Superior temporal gyrus (tissue), 1 donor: ENCODE measurements around the gene DCXR.

Experiments
- DNase-seq: peaks from one replicate; pipeline ENCODE4 v3.0.0-alpha.2; 2016; ENCODE audit errors: extremely low spot score

DCXR gene

DNA sequence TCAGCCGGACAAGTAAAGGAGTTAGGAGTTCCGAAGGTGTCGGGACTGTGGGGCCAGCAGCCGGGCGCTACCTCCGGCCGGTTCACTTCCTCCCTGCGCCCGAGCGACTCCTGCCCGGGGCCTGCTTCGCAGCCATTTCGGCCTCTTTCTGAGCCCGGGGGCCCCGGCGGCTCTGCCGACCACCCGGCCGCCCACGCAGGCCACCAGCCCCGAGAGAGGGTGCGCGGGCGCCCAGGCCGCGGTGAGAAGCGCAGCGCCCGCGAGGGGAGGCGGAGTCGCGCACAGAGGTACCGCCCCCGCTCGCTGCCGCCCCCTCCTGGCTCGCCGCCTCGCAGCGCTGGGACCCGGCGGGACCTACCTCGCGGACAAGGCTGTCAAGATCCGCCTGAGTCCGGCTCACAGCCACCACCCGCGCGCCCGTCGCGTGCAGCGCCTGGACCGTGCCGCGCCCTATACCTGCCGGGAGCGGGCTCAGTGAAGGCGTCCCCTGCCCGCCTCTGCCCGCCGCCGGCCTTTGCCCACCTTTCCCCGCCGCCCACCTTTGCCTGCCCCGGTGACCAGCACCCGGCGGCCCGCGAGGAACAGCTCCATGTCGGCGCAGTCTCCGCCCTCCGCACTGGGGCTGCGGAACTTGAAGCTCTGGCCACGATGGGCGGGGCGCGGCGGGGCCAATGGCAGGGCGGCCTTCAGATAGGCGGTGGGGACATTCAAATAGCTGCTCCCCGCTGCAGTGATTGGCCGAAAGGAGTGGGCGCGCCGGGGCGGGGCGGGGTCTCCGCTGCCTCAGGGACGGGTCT lies at the start of gene DCXR:
TSS of gene DCXR (minus strand) at position 606 of the 797 bp plus-strand sequence. CDS start at position 591, 15 bp downstream.
- DNase-seq = peak; percentile 95

GRCh38 chr17:82085931-82086764 lies 48.7 kb upstream of the DCXR start:
- no peak for DNase-seq

GRCh38 chr17:82085031-82085861 lies 47.7 kb upstream of the DCXR start:
- no peak for DNase-seq

DNA sequence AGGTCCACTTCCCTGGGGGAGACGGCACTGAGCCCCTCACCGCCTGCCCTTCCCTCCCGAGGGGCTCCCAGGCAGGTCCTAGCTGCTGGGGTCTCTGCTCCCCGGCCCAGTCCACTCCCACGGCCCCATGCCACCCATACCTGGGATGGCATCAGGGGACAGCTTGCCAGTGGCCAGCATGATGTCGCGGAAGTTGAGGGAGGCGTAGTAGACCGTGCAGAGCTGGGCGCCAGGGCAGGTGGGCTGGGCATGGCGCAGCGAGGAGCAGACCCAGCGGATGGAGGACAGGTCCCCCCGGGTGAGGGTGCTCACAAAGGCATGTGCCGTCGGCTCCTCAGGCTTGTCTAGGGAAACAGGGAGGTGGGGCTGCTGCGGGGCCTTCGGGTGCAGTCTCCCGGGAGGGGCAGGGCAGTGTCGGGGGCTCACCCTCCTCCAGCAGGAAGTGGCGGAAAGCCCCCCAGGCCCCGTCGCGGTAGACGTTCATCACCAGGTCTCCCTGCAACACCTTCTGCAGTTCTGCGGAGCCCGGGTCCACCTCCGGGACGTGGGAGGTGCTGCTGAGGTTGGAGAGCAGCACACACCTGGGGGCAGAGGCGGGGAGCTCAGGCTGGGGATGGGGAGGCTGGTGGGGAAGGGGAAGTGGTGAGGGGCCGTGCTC lies 47.0 kb upstream of the DCXR start:
- DNase-seq = no peak

GRCh38 chr17:82083533-82084359 lies 46.2 kb upstream of the DCXR start:
- no peak for DNase-seq

DNA sequence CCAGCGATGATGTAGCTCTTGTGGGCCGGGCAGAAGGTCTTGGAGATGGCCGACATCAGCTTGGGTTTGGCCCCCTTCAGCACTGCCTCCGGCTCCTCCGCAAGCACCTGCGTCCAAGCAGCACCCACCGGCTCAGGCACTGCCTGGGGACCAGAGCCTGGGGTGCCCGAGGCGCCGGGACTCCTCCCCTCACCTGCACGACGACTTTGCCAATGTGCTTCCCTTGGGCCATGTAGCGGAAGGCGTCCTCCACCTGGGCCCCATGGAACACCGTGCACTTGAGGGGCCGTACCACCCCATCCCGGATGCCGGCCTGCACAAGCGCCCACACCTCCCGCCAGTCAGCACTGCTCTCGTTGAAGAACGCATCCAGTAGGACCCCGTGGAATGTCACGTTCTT lies 45.5 kb upstream of the DCXR start:
- DNase-seq = no peak

DNA sequence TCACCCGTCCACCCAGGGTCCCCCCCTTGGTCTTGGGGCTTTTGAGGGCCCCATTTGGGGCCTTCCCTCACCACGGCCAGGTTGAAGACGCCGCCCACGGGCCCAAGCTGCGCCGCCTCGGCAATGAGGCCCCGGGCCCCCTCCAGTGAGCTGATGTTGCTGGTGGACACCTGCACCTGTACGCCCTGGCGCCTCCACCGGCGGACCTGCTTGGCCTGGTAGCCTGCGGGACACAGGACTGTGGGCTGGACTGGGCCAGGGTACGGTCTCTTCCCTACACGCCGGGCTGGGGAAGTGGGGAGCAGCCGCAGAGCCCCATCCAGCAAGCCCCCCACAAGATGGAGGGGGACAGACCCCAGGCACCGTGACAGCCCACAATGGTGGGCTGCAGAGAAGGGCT lies 45.0 kb upstream of the DCXR start:
- DNase-seq = no peak

- DNase-seq = no peak
Measured at GRCh38 chr17:82081966-82082365, 44.5 kb upstream of the DCXR start.

DNA sequence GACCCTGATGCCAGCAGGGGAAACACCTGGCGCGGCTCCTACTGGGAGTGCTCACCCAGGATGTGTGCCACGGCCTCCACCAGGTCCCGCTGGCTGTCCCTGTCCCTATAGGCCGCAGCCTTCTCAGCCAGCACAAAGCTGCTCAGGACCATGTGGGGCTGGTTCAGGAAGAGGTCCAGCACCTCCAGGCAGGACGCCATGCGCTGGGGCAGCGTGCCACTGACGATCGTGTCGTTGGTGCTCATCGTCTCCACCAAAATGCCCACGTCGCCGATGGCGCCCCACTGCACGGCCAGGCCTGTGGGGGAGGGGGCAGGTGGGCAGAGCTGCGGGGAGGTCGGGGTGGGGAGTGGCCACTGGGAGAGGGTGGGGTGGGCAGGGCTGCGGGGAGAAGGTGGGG lies 44.0 kb upstream of the DCXR start:
- no peak for DNase-seq

GRCh38 chr17:82080789-82081464 lies 43.4 kb upstream of the DCXR start:
- no peak for DNase-seq

- DNase-seq = no peak
Measured at GRCh38 chr17:82080048-82080788, 42.7 kb upstream of the DCXR start.

DNA sequence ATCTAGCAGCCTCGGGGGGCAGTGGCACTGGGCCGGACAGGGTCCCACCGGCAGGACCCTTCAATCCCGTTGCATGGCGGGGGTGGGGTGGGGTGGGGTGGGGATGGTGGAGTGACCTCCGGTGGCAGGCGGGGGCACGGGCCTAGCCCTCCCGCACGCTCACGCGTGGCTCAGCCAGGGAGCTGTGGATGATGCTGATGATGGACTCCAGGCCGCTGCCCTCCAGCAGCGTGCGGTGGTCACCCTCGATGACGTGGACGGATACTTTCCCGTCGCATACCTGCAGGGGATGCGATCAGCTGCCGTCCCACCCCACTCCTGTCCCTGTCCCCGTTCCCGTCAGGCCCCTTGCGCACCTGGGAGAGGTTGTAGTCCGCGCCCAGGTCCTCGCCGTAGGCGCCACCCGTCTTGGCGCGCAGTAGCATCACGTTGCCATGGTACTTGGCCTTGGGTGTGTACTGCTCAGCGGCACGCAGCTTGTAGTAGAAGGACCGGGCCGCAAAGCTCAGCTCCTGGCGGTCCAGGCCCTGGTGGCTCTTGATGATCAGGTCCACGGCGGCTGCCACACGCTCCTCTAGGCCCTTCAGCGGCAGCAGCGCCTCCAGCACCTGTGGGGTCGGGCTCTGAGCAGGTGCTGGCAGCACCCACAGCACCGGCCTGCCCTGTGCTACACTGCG lies 41.6 kb upstream of the DCXR start:
- no peak for DNase-seq

GRCh38 chr17:82078433-82078832 lies 40.9 kb upstream of the DCXR start:
- DNase-seq = no peak

- DNase-seq = peak; percentile 29
Measured at GRCh38 chr17:82077617-82078358, 40.3 kb upstream of the DCXR start.

DNA sequence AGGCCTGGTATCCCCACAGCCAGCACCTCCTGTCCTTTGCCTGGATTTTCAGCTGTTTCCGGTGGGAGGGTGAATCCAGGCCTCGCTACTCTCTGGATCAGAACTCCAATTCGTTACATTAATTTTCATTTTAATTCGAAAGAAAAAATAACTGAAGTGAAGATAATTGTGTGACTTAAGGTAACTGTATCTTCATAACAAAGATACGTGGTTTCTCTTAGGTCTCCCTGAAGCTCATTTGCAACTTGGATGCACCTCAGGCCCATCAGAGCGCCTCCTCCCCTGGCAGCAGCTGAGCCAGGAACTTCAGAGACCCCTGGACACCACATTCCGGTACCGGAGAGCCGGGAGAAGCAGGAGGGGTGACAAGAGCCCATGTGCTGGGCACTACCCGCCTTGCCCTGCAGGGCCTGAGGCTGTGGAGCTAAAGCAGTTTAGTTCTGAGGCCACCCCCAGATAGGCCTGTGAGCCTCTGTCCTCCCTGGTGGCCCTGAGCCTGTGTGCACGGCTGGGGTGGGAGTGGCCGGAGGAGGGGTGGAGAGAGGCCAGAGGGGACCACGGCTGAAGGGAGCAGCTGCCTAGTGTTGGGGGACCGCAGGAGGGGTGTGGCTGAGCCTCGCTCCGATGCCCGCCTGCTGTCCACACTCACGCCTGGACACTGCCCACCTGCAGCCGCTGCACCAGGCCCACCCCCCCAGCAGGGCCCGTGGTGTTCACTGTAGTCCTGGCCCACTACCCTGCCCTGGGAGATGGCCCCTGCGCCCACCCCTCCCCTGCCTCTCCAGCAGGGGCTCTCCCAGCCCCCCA lies 39.5 kb upstream of the DCXR start:
- DNase-seq = no peak

DNA sequence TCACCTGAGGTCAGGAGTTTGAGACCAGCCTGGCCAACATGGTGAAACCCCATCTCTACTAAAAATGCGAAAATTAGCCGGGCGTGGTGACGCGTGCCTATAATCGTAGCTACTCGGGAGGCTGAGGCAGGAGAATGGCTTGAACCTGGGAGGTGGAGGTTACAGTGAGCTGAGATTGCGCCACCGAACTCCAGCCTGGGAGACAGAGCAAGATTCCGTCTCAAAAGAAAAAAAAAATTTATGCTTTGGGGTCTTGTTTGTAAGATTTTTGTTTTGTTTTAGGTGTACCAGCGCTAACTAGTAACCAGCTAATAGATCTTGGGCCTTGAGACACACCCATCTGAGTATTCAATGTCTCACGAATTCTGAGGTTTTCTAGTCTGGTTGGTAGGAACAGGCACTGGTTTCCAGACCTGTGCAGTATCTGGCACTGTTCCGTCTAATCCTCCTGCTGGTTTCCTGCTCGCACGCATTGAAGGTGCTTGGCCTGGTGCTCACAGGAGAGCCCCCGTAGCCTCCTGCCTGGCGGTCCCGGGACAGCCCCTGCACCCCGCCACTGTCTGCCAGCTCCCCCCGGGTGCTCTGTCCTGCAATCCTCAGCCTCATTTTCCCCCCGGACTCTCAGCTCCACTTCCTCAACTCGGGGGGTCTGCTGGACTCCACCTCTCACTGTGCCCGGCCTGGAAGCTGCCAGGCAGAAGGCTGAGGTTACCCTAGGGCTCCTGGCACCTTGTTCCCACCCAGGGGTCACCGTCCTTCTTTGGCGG lies 38.7 kb upstream of the DCXR start:
- DNase-seq = no peak
